AG04449 (cell line): ENCODE results near the gene USP7.
"Not testable (repeated sequence)": the region's sequence is repeated elsewhere in the genome, so short reads cannot be mapped to it uniquely, and the experiment has no call there.

Experiments used
- CTCF ChIA-PET: fragments of 350-600 bp; formaldehyde crosslinking; extraction: SDS; loops from one replicate; lab custom pipeline; 2021; ENCODE audit warnings: antibody characterized with exemption; lab: Yijun Ruan, JAX
- POLR2A ChIA-PET: fragments of 400-600, 350-600 bp; formaldehyde crosslinking; extraction: SDS; loops from one replicate; lab custom pipeline; 2020; ENCODE audit warnings: antibody characterized with exemption, inconsistent platforms; lab: Yijun Ruan, JAX
- DNase-seq: peaks from one replicate; pipeline ENCODE4 v3.0.0-alpha.2; 2010; ENCODE audit warnings: low read depth, low spot score
- H3K4me3 ChIP-seq: 2 replicates; pipeline ENCODE4 v1.5.1; 2011; ENCODE audit warnings: low read depth, mild to moderate bottlenecking, control low read depth, low read length
- CTCF ChIP-seq: IDR thresholded peaks from one replicate; pipeline ENCODE4 v1.5.1; 2011; ENCODE audit warnings: mild to moderate bottlenecking, moderate library complexity, low read length, control low read depth, inconsistent platforms; ENCODE audit not compliant: insufficient read depth; ENCODE audit errors: missing control alignments

Gene USP7

DNA sequence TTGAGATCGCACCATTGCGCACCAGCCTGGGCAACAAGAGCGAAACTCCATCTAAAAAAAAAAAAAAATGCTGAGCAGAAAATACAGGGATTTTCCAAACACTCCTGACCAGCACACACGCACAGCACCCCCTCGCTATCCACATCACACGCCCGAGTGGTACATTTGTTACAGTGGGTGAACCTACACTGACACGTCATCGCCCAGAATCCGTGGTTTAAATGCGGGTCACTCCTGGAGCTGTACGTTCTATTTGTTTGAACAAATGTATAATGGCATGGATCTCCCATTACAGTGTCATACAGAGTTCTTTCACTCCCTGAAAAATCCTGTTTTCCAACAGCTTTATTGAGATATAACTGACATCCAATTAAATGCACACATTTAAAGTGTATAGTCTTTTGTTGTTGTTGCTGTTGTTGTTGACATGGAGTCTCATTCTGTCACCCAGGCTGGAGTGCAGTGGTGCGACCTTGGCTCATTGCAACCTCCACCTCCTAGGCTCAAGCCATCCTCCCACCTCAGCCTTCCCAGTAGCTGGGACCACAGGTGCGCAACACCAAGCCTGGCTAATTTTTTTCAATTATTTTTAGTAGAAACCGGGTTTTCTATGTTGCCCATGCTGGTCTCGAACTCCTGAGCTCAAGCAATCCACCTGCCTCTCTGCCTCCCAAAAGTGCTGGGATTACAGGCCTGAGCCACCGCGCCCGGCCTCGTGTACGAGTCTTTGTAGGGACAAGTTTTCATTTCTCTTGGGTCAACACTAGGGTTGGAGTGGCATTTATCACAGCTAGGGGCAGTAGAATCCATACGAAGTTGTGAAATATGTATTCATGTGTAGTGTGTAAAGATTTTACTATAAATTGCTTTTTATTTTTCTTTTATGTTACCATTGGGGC, 90.5 kb downstream of the USP7 start:
- no peak overlapping the region for H3K4me3 ChIP-seq
- CTCF ChIA-PET: interaction anchor here (0.8 to 6.2 kb wide), 5 partner anchors 7 to 20 kb away, joined by 3 to 66 read pairs (median 7); partner anchors contain the start of gene LITAFD
- no peak for TF ChIP-seq CTCF
- POLR2A ChIA-PET: no interaction called here
- no peak for DNase-seq

DNA sequence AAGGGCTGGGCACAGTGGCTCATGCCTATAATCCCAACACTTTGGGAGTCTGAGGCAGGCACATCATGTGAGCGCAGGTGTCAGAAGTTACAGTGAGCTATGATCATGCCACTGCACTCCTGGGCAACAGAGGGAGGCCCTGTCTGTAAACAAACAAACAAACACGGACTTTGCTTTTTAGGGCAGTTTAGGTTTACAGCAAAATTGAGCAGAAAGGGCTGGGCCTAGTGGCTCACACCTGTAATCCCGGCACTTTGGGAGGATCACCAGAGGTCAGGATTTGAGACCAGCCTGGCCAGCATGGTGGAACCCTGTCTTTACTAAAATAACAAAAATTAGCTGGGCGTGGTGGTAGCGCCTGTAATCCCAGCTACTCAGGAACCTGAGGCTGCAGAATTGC, 91.6 kb downstream of the USP7 start:
- CTCF ChIA-PET: interaction anchor here (2.0 to 6.2 kb wide), 2 partner anchors 8 to 11 kb away, joined by 7 to 66 read pairs; partner anchors contain the start of gene LITAFD
- POLR2A ChIA-PET: no interaction called here
- no peak for TF ChIP-seq CTCF
- no peak overlapping the region for H3K4me3 ChIP-seq
- DNase-seq: no peak

- H3K4me3 ChIP-seq, DNase-seq, POLR2A ChIA-PET: not testable (repeated sequence)
- CTCF ChIA-PET: interaction anchor here (1.5 to 6.2 kb wide), 2 partner anchors 10 to 215 kb away, joined by 3 to 66 read pairs; partner anchors contain the start of gene LITAFD
Observed at GRCh38 chr16:8869988-8870241, 93.8 kb downstream of the USP7 start.

DNA sequence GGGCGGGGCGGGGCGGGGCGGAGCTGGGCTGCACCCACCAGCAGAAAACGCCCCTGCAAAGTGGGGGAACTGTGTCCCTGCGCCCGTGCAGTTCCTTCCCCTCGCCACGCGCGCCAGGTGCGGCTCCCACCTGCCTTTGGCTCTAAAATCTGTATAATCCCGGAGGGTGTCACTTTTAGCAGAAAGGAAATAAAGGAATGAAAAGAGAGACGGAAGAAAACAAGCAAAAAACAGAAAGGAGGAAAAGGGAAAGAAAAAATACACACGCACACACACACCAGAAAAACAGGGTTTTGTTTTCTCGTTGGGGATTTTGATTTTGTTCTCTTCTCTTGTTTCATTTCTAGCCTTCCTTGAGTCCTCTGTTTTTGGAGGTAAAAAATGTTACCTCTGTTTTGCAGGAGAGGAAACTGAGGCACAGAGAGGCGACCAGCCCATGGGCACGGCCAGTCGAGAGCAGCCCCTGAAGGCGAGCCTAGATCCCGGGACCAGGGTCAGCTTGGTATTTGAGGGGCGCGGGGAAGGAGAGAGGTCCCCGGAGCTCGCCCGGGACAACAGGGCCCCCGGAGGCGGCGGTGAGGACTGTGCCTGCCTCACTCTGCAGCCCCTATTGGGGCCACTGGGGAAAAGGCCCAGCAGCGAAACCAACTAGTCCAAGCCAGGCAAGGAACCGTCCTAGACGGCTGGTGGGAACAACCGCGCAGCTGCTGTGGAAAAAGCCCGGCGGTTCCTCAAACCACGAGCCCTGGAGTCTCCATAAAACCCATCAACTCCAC, 94.3 kb downstream of the USP7 start:
- POLR2A ChIA-PET: interaction anchor here (0.7 to 1.5 kb wide), 5 partner anchors 9 to 25 kb away, joined by 3 to 7 read pairs (median 5); no protein-coding TSS in a partner anchor
- no peak for DNase-seq
- peak overlapping the region; percentile 55 for H3K4me3 ChIP-seq
- TF ChIP-seq CTCF: no peak
- CTCF ChIA-PET: interaction anchor here (0.6 to 6.2 kb wide), 4 partner anchors 11 to 208 kb away, joined by 3 to 66 read pairs (median 4); partner anchors contain the start of gene LITAFD

- peak within 1 kb of the TSS; percentile 80 for H3K4me3 ChIP-seq
- POLR2A ChIA-PET: interaction anchor here (0.7 to 1.5 kb wide), 6 partner anchors 9 to 25 kb away, joined by 3 to 7 read pairs (median 5); no protein-coding TSS in a partner anchor
- DNase-seq: no peak
- CTCF ChIA-PET: interaction anchor here (0.6 to 6.2 kb wide), 4 partner anchors 12 to 207 kb away, joined by 3 to 66 read pairs (median 4); partner anchors contain the start of gene LITAFD
- TF ChIP-seq CTCF: no peak
Observed at GRCh38 chr16:8868416-8869211, 95.1 kb downstream of the USP7 start, which contains the start of gene CARHSP1. TSS of gene CARHSP1 (minus strand) at chr16:8869006. CDS start at chr16:8859328, 9,678 bp downstream.

- no peak for TF ChIP-seq CTCF
- ChIA-PET POLR2A (interaction anchor here (0.7 to 1.5 kb wide), 3 partner anchors 8 to 18 kb away, joined by 3 to 7 read pairs (median 5); no protein-coding TSS in a partner anchor), CTCF (interaction anchor here (6.2 kb wide), 1 partner anchor 12 kb away, joined by 66 read pairs; the partner anchor contains the start of gene LITAFD)
- no peak for DNase-seq
- H3K4me3 ChIP-seq: peak overlapping the region; percentile 80
Observed at GRCh38 chr16:8867932-8868415, 95.7 kb downstream of the USP7 start.
